GM18520 (cell line): ENCODE results near the gene SLC9A3.

Experiments used
- ATAC-seq: cut with Tn5 transposase; IDR thresholded peaks from one replicate; pipeline ENCODE4 v1.9.1; 2021; ENCODE audit not compliant: unreplicated experiment

The SLC9A3 gene

DNA sequence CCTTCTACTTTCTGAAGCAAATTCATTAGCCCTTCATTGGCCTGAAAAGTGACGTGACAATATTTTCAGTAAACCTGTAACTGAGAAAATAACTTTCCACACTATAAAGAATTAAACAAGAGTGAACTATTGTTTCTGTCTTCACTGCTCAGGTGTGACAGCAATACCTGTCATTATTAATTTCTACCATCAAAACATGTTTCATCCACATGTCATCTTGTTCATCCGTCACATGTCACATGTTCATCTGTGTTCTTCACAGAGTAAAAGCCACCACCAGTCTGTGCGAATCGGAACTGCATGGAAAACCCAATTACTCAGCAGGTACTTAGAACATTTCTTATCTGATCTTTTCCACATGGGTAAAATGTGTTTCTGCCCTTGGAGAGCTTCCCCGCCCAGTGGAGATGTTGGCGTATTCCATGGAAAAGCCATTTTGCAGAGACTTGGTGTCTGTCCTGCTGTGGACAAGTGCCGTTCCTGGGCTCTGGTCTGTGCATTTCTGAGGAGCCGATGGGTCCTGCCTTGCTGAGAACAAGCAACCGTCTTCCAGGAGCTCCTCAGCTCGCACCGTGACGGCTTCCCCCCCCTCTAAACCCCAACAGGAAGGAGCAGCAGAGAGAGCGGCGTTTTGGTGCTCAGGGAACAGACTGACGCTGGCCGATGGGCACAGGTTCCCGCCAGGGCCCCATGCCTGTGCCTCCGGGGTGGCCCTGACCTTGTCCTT lies 91.9 kb downstream of the SLC9A3 start:
- no peak for ATAC-seq

DNA sequence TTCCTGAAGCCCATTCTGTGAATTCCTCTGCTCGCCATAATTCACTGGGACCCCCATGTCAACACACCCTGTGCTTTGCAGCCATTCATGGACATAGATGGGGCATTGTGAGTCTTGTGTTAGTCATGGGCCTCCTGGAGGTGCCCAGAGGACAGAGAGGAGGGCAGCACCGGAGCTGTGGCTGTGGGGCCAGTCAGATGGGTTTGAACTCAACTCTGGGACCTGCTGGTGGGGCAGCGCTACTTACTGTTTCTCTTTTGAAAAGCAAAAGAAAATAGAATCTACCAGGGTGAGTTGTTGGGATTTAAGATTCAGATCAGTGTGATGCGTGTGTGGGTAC lies 92.6 kb downstream of the SLC9A3 start:
- ATAC-seq, result no peak

DNA sequence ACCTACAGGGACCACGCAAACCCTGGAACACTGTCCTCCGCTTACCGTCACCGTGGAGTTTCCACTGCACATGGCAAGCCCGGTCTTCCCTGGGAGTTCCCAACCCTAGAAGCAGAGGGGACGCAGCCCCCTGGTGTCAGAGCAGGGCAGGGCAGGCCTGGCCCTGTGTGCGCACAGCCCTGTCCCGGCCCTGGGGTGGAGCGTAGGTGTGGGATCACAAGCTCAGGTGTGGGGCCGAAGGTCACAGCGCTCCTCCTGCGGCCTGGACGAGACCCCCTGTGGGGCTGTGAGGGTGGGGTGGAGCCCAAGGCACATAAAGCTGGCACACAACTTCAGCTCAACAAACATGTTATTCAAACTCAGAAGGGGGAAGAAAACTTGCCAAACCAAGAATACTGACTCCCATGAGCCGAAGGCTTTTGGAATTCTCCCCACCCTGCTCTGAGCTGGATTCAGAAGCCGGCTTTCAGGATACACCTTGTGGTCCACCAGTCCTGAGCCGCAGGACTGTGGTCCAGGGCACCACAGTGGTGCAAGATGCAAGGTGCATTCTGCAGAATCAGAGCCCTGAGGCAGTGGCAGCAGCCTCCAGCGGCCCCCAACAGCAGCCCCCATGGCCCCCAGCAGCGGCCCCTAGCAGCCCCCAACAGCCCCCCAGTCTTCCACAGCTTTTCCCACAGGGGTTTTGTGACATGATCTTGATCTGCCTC lies 93.1 kb downstream of the SLC9A3 start:
- ATAC-seq, result peak; percentile 77

DNA sequence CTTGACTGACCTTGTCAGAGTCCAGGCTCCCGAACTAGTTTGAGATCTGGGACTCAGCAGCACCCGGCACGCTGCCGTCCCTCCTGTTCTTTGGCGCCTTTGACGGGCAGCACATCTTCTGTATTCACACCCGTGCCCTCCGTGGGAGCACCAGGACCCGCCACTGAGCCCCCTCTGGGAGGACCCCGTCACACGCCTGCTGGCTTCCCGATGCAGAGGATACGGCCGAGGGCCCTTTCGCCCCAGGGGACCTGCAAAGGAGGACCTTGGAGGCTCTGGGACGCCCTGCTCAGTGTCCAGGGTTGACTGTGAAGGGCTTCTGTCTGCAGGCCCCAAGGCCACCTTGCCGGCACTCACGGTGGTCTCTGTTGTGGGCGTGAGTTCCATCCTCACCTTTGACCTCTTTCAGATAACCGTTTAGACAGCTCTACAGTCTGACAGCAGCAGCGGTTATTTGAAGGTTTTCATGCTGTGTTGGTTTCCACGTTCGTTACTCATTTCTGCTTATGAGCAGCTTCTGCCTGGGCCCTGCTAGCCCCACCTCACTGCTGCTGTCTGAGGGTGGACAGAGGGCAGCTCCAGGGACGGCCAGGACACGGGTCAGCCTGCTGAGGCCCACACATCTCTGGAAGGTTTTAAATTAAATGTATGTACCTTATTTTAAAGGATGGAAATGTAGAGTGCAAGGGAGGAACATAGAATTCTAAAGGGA lies 93.9 kb downstream of the SLC9A3 start:
- no peak for ATAC-seq

DNA sequence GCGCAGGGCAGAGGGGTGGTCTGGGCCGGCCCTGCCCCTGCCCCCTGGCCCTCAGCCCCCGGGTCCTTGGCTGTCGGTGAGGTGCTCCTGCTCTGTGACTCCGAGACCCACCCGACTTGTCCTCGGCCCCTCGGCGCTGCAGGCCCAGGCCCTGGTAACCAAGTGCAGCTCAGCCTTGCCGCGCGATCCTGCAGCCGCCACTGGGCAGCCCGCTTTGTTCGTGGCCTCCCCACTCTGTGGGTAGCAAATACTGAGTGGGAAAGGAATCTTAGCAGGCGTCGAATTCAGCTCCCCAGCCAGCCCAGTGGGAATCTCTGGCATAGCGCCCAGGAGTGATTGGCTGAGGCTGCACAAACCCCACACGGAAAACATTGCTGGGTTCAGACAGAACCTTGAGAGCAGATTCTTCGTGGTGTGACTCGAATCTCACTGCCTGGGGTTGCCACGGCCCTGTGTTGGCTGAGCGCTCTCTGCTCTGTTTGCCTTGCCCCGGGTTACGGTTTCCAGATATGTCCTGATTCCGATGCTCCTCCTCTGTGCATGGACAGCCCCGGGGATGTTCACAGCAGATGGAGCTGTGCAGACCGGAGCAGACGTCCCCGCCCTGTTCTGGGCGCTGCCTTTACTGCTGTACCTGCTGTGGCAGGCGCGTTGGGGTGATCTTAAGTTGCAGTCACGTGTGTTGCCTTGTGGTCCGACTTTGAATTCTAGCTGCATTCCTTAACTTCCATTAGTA lies 94.6 kb downstream of the SLC9A3 start:
- no peak for ATAC-seq

DNA sequence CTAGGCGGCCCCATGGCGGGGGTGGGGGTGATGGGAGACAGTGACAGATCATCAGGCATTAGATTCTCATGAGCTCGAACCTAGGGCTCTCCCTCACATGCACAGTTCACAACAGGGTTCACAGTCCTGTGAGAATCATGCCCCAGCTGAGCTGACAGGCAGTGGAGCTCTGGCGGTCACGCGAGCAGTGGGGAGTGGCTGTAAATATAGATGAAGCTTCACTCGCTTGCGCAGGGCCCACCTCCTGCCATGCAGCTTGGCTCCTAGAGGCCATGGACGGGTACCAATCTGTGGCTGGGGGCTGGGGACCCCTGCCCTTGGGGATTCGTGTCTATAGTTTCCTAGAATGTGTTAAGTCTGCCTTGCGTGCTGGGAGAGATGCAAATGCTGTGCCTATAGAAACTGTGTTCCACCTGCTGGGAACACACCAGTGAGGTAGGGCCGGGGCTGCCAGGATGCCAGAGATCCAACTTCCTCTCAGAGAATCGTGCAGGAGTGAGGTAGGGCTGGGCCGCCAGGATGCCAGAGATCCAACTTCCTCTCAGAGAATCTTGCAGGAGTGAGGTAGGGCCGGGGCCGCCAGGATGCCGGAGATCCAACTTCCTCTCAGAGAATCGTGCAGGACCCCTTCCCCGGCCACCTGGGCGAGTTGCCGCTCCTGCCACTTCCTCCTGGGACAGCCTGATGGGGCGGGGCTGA lies 95.3 kb downstream of the SLC9A3 start:
- ATAC-seq, result no peak

DNA sequence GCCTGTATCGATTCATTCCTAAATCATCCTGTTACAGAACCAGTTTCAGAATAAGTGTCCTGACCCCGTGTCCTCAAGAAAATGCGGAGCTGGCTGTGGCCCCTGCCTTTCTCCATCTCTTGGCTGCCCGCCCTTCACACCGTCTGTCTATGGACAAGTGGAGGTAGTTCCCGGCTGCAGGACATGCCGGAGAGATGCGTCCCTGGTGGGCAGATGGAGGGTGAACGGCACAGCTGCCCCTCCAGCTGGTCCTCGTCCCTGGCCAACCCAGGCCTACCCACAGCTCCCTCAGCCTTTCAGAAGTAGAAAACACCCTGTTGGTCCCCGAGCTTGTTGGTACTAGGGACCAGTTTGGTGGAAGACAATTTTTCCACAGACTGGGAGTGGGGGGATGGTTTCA lies 96.0 kb downstream of the SLC9A3 start:
- no peak for ATAC-seq

DNA sequence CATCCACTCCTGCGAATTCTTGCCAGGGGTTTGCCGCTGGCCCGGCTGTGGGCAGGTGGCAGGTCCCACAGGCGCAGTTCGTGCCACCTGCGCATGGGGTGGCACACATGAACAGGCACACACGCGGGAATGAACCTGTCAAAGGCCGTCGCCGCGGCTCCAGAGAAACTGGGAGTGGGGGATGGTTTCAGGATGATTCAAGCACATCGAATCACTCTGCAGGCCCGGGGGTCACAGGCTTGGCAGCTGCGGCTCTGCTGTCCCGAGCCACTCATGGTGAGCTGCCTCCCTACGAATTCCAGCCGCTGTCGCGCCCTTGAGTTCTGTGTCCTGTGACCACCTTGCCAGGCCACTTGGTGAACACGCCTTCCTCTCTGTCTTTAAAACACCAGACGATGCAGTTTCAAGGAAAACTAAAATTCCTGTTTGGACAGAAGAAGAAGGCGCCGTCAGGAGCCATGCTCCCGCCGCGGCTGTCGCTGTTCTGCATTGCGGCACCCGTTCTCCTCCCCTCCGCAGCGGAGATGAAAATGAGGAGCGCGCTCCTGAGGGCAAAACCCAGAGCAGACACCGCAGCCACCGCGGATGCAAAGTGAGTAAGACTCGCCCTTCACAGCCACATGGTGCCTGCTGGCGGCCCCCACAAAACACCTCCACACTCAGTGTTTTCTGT lies 96.7 kb downstream of the SLC9A3 start:
- no peak for ATAC-seq

DNA sequence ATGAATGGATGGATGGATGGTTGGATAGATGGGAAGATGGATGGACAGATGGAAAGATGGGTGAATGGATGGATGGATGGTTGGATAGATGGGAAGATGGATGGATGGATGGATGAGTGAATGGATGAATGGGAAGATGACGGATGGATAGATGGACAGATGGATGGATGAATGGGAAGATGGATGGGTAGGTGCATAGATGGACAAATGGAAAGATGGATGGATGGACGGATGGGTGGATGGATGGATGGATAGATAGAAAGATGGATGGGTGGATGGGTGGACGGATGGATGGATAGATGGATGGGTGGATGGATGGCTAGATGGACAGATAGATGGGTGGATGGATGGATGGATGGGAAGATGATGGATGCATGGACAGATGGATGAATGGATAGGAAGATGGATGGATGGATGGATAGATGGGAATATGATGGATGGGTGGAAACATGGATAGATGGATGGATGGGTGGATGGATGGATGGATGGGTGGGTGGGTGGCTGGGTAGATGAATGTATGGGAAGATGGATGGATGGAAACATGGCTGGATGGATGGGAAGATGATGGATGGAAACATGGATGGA lies 97.8 kb downstream of the SLC9A3 start:
- ATAC-seq, result no peak

DNA sequence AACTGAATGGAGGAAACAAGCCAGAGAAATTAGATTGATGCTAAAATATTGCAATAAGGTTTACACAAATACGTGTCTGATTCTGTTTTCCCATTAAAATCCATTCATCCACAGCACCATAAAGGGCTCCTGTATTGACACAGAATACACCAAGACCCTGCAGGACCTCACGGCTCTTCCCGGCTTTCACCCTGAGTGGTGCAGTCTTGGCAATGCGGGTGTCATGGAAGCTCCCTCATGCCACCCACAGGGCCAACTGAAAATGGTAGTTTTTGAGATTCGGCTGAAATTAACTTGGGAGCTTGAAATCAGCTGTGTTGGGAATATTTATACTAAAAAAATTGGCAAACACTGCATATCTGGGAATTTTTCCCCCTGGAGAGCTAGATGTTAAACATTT lies 98.5 kb downstream of the SLC9A3 start:
- no peak for ATAC-seq

DNA sequence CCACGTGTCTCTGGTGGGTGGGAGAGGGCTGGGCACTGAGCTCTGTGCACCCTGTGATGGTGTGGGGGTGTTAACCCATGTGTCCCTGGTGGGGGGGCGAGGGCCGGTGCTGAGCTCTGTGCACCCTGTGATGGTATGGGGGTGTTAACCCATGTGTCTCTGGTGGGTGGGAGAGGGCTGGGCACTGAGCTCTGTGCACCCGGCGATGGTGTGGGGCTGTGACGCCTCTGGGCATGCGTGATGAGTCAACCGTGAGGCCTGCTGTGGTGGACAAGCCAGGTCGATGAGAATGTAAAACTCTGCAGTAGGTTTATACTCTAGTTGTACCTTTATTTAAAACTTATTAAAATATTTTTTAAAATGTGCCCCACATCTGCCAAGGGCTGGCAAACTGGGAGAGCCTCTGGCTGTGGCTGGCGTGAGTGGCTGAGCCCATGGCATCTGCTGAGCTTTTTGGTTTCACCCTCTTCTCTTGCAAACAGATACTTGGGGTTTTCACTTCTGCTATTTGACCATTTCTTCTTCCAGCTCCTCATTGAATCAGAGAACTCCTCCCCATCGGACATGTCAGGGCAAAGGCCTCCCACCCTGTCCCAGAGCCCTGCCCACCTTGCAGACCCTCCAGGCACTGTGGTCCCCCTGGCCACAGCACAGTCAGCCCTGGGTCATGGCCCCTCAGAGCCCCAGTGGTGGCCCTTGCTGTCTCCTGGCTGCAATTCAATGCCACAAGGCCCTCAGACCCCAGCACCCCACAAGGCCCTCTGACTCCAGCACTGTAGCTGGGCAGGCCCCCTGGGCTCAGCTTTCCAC lies 99.7 kb downstream of the SLC9A3 start:
- peak; percentile 77 for ATAC-seq

DNA sequence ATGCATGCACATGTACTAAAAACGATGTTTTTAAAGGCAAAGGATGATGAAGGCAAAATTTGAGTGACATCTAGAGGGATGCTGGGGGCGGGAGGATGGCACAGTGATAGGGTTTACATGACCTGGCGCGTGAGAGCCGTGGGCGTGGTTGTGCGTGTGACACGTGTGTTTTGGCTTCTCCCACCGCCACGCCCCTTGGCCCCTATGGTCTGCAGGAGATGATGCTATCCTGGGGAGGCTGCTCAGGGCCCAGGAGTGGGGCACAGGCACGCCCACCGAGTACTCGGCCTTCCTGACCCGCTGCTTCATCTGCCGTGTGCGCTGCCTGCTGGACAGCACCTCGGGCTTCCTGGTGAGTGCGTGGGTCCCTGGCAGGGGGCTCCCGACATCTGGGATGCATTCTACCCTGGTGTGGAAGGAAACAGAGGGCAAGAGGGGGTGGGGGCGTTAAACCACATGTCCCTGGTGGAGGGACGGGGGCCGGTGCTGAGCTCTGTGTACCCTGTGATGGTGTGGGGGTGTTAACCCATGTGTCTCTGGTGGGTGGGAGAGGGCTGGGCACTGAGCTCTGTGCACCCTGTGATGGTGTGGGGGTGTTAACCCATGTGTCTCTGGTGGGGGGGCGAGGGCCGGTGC lies 100.5 kb downstream of the SLC9A3 start:
- ATAC-seq, result no peak

DNA sequence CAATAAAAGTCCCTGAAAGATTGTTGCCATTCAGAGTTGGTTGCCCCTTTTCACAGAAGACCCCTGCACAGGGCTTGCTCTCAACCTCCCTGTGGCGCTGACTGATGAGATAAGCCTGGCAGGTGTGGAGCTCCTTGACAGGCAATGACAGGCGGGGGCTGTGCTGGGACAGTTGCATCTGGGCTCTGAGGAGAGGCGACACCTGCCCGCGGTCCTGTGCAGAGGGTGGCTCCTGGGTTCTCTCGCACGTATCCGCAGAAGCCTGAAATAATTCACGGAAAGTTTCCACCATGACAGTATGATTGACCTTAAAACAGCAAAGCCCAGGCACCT lies 101.0 kb downstream of the SLC9A3 start:
- no peak for ATAC-seq

DNA sequence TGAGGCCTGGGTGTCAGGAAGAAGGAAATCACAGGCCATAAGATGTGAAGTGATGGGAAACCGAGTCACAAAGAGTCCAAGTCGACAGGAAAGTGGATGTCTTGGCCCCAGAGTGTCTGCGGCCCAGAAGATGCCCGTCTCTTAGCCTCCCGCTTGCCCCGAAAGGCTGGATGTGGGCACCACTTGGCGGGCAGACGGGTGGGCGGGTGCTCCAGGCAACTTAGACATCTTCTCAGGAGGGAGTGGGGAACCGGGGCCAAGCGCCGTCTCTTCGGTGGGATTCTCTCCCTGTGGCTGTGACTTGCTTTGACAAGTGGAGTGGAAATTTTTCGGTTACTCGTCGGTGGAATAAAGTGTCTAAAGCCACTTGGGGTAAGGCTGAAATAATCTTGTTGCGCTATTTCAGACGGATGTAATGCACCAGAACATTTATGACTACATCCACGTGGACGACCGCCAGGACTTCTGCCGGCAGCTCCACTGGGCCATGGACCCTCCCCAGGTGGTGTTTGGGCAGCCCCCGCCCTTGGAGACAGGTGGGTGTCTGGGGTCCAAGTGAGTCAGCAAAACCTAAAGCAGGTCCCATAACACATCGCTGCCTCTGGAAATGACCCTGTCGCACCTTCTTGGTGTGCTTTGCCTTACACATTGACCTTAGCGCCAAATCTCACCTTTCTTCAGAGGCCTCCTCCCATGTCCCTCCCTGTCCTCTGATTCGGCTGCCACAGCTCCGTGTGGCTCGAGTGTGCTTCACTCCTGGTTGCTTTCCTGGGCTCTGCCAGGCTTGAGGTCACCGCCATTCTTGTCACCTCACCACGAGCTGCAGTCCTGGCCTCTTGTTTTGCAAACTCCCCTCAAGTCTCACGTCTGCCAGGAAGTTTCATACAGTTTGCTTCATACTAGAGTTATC lies 101.7 kb downstream of the SLC9A3 start:
- no peak for ATAC-seq

DNA sequence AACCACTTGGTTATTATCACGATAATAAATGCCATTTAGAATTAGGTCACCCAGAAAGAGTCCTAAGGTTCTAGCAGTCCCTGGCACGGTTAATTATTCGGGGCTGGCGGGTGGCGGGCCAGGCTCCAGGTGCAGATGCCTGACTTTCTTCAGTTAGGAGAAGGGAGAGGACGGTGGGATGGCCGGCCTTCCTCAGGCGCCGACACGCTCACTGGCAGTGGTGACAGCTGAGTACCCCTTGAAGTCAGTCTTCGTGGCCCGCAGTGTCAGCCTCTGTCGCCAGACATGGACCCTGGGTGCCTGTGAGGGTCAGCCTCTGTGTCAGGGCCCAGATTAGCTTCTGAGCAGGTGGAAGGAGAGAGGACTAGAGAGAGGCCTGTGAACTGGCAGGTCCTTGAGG lies 102.3 kb downstream of the SLC9A3 start:
- ATAC-seq, result no peak

DNA sequence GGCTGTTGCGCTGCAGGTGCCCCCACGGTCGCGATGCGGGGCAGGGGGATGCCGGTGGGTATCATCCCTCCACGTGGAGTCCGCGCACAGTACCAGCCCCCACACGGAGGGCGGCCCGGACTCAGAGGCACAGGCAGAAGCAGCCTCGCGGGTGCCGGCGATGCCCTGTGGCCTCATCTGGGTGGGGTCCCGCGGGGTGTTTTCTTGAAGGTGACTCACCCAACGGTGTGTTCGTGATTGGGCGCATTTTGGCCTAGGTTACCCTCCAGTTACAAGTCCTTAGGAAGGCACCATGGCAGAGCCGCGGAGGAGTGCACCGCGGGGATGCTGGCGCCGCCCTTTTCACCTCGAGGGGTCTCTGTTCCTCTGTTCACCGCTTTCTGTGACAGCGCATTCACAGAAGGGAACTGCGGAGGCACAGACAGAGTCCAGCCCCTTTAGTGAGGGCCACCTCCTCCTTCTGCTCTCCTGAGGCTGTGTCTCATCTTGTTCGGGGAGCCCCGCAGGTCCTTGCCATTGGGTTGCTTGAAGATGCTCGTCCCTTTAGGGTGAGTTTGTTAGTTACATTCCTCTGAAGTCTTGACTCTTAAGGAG lies 102.9 kb downstream of the SLC9A3 start:
- no peak for ATAC-seq

DNA sequence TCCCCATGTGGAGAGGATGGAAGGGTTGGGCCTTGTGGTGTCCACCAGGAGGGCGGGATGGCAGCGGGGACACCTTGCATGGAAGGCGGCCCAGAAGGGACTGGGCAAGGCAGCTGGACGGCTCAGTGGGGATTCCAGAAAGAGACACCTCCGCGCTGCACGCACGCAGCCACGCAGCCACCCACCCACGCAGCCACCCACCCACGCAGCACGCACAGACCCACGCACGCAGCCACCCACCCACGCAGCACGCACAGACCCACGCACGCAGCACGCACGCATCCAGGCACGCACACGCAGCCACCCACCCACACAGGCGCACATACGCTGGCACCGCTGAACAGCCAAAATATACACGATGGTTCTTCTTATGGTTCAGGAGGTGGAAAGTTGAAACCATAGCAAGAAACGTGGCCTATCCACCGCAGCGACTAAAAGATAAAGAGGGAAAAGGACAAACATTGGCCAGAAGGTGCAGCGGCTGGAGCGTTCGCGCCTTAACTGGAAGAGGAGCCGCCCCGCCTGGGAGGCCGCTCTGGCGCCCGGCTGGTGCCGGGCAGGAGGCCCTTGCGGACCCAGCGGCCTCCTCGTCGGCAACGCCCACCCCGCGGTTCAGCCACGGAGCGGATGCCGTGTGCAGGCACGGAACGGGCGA lies 103.5 kb downstream of the SLC9A3 start:
- ATAC-seq, result no peak
